KMS-11 (cell line): ENCODE results near the gene SRXN1.

Experiments used
- H2AFZ ChIP-seq: fragments of 200-600 bp; sonication (generic); 2 replicates; pipeline ENCODE4 v1.6.1; 2016; ENCODE audit warnings: antibody characterized with exemption, mixed run types, low read depth
- H3K27ac ChIP-seq: fragments of 200-600 bp; sonication (generic); 2 replicates; pipeline ENCODE4 v1.6.1; 2016; ENCODE audit warnings: mild to moderate bottlenecking, mixed run types
- H3K27me3 ChIP-seq: fragments of 200-600 bp; sonication (generic); 2 replicates; pipeline ENCODE4 v1.6.1; 2017; ENCODE audit warnings: mild to moderate bottlenecking, low read depth, mixed run types, moderate library complexity; ENCODE audit not compliant: insufficient read depth
- H3K36me3 ChIP-seq: fragments of 200-600 bp; sonication (generic); 2 replicates; pipeline ENCODE4 v1.6.1; 2017; ENCODE audit warnings: mild to moderate bottlenecking, mixed run types; ENCODE audit not compliant: insufficient read depth
- H3K4me1 ChIP-seq: fragments of 200-600 bp; sonication (generic); 2 replicates; pipeline ENCODE4 v1.6.1; 2016; ENCODE audit warnings: mild to moderate bottlenecking, low read depth, mixed run types; ENCODE audit not compliant: poor library complexity, severe bottlenecking
- H3K4me2 ChIP-seq: fragments of 200-600 bp; sonication (generic); 2 replicates; pipeline ENCODE4 v1.7.0; 2016; ENCODE audit warnings: mild to moderate bottlenecking, mixed run types
- H3K4me3 ChIP-seq: fragments of 200-600 bp; sonication (generic); IDR thresholded peaks from 2 replicates; pipeline ENCODE4 v1.6.1; 2017; ENCODE audit warnings: low read depth, low read length, mixed read lengths; ENCODE audit not compliant: insufficient read depth
- H3K79me2 ChIP-seq: fragments of 200-600 bp; sonication (generic); 2 replicates; pipeline ENCODE4 v1.6.1; 2016; ENCODE audit warnings: low read depth, mixed run types; ENCODE audit not compliant: insufficient read depth
- H3K9ac ChIP-seq: fragments of 200-600 bp; sonication (generic); 2 replicates; pipeline ENCODE4 v1.6.1; 2016; ENCODE audit warnings: mild to moderate bottlenecking, mixed run types
- H4K20me1 ChIP-seq: fragments of 200-600 bp; sonication (generic); 2 replicates; pipeline ENCODE4 v1.6.1; 2016; ENCODE audit warnings: mild to moderate bottlenecking, mixed run types; ENCODE audit not compliant: insufficient read depth
- TF ChIP-seq, protein P1 (sequence below): fragments of 200-600 bp; sonication (generic); conservative IDR thresholded peaks from 2 replicates; pipeline ENCODE4 v1.6.1; 2017; ENCODE audit warnings: low read depth, mild to moderate bottlenecking, antibody characterized with exemption, low read length, moderate library complexity, mixed read lengths

SRXN1 gene

DNA sequence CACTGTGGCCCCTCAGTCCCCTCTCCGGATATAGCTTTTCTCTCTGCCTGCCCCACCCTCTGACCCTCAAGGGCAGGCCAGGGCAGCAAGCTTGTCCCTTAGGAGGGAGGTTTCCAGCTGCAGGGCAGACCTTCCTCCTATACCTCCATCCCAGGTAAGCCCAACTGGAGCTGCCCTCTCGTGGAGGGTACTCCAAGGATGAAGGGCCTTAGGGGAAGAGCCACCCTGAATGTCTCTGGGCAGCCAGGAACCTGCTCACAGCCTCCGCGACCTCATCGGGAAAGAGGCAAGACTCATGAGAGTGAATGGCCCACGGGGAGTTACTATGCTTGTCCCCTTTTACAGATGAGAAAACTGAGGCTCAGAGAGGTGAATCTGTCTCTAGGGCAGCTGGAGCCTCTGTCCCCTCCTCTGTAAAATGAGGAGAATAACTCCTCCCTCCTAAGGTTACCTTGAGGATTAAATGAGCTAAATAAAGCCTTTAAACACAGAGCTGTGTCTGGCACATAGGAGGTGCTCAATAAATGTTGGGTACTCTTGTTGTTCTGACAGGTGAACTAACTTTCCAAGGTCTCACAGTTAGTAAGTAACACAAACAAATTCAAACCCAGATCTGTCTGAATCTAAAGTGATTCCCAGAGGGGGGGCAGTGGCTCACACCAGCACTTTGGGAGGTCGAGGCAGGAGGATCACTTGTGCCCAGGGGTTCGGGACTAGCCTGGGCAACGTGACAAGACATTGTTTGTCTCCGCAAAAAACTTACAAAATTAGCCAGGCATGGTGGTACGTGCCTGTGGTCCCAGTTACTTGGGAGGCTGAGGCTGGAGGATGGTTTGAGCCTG lies 12.1 kb downstream of the SRXN1 start:
- no peaks in the 10 kb centered on the region for H3K27me3 ChIP-seq
- TF ChIP-seq, protein P1, sequence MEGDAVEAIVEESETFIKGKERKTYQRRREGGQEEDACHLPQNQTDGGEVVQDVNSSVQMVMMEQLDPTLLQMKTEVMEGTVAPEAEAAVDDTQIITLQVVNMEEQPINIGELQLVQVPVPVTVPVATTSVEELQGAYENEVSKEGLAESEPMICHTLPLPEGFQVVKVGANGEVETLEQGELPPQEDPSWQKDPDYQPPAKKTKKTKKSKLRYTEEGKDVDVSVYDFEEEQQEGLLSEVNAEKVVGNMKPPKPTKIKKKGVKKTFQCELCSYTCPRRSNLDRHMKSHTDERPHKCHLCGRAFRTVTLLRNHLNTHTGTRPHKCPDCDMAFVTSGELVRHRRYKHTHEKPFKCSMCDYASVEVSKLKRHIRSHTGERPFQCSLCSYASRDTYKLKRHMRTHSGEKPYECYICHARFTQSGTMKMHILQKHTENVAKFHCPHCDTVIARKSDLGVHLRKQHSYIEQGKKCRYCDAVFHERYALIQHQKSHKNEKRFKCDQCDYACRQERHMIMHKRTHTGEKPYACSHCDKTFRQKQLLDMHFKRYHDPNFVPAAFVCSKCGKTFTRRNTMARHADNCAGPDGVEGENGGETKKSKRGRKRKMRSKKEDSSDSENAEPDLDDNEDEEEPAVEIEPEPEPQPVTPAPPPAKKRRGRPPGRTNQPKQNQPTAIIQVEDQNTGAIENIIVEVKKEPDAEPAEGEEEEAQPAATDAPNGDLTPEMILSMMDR: no peak
- H3K36me3 ChIP-seq: no peaks in the 10 kb centered on the region
- H3K79me2 ChIP-seq: no peaks in the 10 kb centered on the region
- H4K20me1 ChIP-seq: no peaks in the 10 kb centered on the region
- no peak overlapping the region for H3K27ac ChIP-seq
- no peak overlapping the region for H3K4me2 ChIP-seq
- peaks cover 11% of the 10 kb centered on the region for H3K4me1 ChIP-seq
- no peak overlapping the region for H2AFZ ChIP-seq
- no peak overlapping the region for H3K4me3 ChIP-seq
- no peak overlapping the region for H3K9ac ChIP-seq

DNA sequence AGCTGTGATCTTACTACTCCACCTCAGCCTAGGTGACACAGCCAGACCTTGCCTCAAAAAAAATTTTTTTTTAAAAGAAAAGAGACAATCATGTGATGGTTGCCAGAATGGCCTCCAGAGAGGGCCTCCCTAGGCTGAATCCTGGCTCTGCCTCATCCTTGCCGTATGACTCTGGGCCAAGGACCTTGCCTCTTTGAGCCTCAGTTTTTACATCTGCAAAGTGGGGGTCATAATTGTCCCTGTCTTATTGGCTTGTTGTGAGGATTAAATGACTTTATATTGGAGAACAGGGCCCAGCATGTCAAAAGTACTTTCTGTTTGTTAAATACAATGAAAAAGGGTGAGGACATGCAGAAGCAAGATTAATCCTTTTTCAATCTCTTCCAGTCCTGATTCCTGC lies 14.4 kb downstream of the SRXN1 start:
- Histone ChIP-seq H3K79me2 (no peaks in the 10 kb centered on the region), H3K36me3 (no peaks in the 10 kb centered on the region)
- TF ChIP-seq, protein P1: no peak

DNA sequence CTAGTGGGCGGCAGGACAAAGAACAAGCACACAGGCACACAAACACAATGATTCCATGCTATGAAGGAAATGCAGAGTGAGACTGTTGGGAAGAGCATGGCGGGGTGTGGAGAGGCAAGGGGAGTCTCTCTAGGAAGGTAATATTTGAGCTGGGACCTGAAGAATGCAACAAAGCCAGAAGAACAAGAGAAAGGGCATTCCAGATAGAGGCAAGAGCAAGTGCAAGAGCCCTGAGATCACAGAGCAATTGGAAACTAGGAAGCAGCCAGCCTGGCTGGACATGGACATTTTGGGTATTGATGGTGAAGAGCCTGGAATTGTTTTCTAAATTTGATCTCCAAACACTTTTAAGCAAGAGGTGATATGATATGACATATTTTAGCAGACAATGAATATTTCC lies 15.4 kb downstream of the SRXN1 start:
- no peaks in the 10 kb centered on the region for H3K79me2 ChIP-seq
- no peaks in the 10 kb centered on the region for H3K4me1 ChIP-seq
- no peak overlapping the region for H3K4me3 ChIP-seq
- H3K27me3 ChIP-seq: no peaks in the 10 kb centered on the region
- no peak overlapping the region for H3K27ac ChIP-seq
- no peak overlapping the region for H3K4me2 ChIP-seq
- no peaks in the 10 kb centered on the region for H3K36me3 ChIP-seq
- H3K9ac ChIP-seq: no peak overlapping the region
- TF ChIP-seq, protein P1: no peak
- no peaks in the 10 kb centered on the region for H4K20me1 ChIP-seq
- no peak overlapping the region for H2AFZ ChIP-seq

More for the DNA sequence above, 14.4 kb downstream of the SRXN1 start:
- H3K4me1 ChIP-seq: no peaks in the 10 kb centered on the region
- no peaks in the 10 kb centered on the region for H4K20me1 ChIP-seq
- no peak overlapping the region for H3K4me2 ChIP-seq
- H3K4me3 ChIP-seq: no peak overlapping the region
- H3K9ac ChIP-seq: no peak overlapping the region
- no peaks in the 10 kb centered on the region for H3K27me3 ChIP-seq
- H3K27ac ChIP-seq: no peak overlapping the region
- no peak overlapping the region for H2AFZ ChIP-seq

DNA sequence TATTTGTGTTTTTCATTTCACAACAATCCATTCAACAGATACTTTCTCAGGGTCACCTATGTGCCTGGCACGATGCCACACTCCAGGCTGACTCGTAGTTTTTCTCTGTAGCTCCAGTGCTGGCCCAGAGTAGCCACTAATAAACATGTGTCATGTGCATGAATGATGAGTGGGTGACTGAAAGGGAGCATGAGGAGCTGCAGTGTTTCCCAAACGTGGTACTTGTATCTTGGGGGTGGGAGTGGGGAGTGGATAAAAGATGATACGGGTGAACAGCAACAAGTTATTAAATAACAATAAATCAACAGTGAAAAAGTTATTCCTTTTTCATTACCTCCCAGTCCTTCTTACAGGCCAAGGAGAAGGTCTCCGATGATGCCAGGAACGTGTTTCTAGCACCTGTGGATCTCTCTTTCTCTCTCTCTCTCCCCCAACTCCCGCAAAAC lies 17.1 kb downstream of the SRXN1 start:
- no peak overlapping the region for H3K9ac ChIP-seq
- no peak overlapping the region for H3K27ac ChIP-seq
- TF ChIP-seq, protein P1: no peak
- no peak overlapping the region for H3K4me3 ChIP-seq
- no peaks in the 10 kb centered on the region for H3K36me3 ChIP-seq
- H2AFZ ChIP-seq: no peak overlapping the region
- no peaks in the 10 kb centered on the region for H3K27me3 ChIP-seq
- H3K4me1 ChIP-seq: no peaks in the 10 kb centered on the region
- no peaks in the 10 kb centered on the region for H4K20me1 ChIP-seq
- no peak overlapping the region for H3K4me2 ChIP-seq
- H3K79me2 ChIP-seq: no peaks in the 10 kb centered on the region
